Activated naive CD4-positive, alpha-beta T cell treated with anti-CD3 and anti-CD28 coated beads for 36 hours (primary cell): Measurements from ENCODE around the gene CDC7. TPM values are rescaled to one million over a fixed set of nuclear protein-coding genes. Genes with fewer than 3 reads are reported as not detected.

Experiments
- CTCF ChIA-PET: fragments of 350-600 bp; sonication (Branson Sonifier 250); formaldehyde crosslinking; loops from one replicate; lab custom pipeline; 2021; ENCODE audit warnings: antibody characterized with exemption; lab: Charles Lee
- DNase-seq: peaks from one replicate; pipeline ENCODE4 v3.0.0-alpha.2; 2020
- H3K27ac Mint-ChIP-seq: one replicate; pipeline ENCODE4 v1.8.0; 2021; ENCODE audit warnings: mild to moderate bottlenecking, mixed read lengths
- H3K27me3 Mint-ChIP-seq: one replicate; pipeline ENCODE4 v1.8.0; 2021; ENCODE audit warnings: low read depth, mixed read lengths
- H3K36me3 Mint-ChIP-seq: one replicate; pipeline ENCODE4 v1.8.0; 2021; ENCODE audit warnings: low read depth, mixed read lengths
- H3K4me1 Mint-ChIP-seq: one replicate; pipeline ENCODE4 v1.8.0; 2021; ENCODE audit warnings: low read depth, mixed read lengths
- H3K4me3 Mint-ChIP-seq: one replicate; pipeline ENCODE4 v1.8.0; 2021; ENCODE audit warnings: mild to moderate bottlenecking, moderate library complexity, mixed read lengths
- H3K9me3 Mint-ChIP-seq: one replicate; pipeline ENCODE4 v1.8.0; 2021; ENCODE audit warnings: mixed read lengths
- intact Hi-C: fragments of 100-400 bp; cut with micrococcal nuclease; formaldehyde crosslinking; loops from one replicate; pipeline ENCODE4 v1.15.1; 2023
- total RNA-seq, 2 experiments: library from RNA; stranded (reverse); gene quantifications; one replicate each; pipeline ENCODE4 v1.2.3, GENCODE V29; 2021

The CDC7 gene
- total RNA-seq, 2 experiments from 2014 or later = 27.0 TPM

DNA sequence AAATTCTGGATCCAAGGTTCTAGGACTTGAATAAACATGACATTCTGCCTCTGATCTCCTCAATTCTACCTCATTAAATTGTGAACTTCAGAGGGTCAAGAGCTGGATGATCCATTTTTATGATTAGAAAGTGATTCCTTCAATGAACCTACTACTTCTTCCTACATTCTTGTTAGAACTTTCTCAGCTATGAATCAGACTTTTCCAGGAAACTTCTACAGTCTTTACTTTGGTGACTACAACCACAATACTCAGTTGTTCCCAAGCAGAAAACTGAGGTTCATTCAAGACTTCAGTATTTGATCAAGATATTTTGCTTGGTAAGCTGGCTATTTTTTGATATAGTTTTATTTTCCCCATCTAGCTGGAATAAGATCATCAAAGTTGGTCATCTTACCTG, 51.4 kb downstream of the CDC7 start:
- H3K4me1 Mint-ChIP-seq = peaks cover 79% of the 10 kb centered on the region
- H3K27me3 Mint-ChIP-seq = no peaks in the 10 kb centered on the region
- peaks cover 2% of the 10 kb centered on the region for H3K9me3 Mint-ChIP-seq
- no peak overlapping the region for H3K27ac Mint-ChIP-seq
- intact Hi-C loops = loop anchor here (10.0 kb wide), 3 partner anchors 933 to 1917 kb away; partner anchors contain the start of genes GFI1 and LRRC8C
- H3K36me3 Mint-ChIP-seq = no peaks in the 10 kb centered on the region
- no peak for DNase-seq
- CTCF ChIA-PET = interaction anchor here (1.0 to 1.2 kb wide), 2 partner anchors 178 to 332 kb away, joined by 3 to 4 read pairs; no protein-coding TSS in a partner anchor
- no peak overlapping the region for H3K4me3 Mint-ChIP-seq

DNA sequence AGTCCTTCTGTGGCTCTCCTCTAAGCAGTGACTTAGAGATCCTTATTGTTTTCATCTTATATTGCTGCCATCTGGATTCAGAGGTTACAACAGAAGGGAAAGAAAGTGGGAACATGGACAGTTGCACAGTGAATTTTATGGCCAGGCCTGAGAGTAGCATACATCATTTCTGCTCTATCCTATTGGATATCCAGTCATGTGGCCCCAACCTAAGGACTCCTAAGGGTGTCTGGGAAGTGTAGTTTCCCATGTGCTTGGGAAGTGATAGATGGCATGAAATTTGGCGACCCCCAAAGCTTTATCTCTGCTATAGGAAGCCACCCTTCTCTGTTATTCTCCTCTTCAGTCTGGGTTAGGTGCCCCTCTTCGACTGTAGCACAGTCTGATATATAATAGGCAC, 51.9 kb downstream of the CDC7 start:
- Mint-ChIP-seq H3K27me3 (no peaks in the 10 kb centered on the region), H3K9me3 (peaks cover 2% of the 10 kb centered on the region), H3K36me3 (no peaks in the 10 kb centered on the region), H3K27ac (no peak overlapping the region), H3K4me3 (no peak overlapping the region), H3K4me1 (peaks cover 77% of the 10 kb centered on the region)
- CTCF ChIA-PET = interaction anchor here (1.0 kb wide), 1 partner anchor 332 kb away, joined by 4 read pairs; no protein-coding TSS in a partner anchor
- no peak for DNase-seq
- intact Hi-C loops = loop anchor here (10.0 kb wide), 3 partner anchors 932 to 1918 kb away; partner anchors contain the start of genes GFI1 and LRRC8C

DNA sequence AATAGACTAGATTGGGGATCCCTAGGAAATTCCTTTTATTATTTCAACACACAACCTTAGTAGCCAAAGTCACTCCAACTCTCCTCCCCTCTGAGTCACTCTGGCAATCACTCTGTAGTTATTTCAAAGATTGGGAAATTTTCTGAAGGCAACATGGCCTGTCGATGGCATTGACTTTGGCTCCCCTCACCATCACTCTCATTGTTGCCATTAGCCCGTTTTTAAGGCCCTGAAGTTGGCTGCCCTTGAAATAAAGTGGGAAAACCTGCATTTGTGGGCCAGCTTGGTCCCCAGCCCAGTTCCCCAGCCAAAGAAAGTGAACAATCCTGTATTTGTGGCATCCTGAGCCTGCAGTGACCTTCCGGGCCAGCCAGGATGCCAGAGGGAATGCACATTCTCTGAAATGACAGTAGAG, 52.5 kb downstream of the CDC7 start:
- H3K27ac Mint-ChIP-seq = no peak overlapping the region

DNA sequence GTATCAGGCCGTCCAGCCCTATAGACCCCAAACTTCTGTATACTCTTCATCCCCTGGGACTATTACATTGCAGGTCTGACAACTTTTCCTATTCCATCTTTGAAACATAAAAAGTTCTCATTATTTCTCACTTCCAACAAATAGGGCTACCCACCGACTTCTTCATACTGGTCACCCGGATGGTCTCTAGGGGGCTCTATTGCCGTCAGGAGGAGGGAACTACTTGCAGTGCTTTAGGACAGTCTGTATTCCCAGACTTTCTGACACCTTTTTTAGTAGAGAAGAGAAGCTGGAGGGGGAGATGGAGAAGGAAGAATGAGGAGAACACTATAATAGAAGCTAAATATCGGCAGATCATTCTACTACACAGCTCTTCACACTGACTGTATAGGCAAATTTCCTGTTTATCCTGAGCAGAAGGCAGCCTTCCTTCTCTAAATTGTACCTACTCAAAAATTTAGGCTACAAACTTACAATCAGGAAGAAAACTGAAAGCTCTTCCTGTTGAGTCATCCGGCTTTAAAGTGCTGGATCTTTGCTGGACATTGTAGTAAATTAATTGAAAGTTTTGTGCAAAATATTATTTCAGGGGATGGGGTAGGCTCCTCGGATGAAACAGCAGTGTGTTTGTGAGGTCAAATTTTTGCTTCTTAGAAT, 54.6 kb downstream of the CDC7 start:
- peak overlapping the region; percentile 90 for H3K27ac Mint-ChIP-seq
- no peak for DNase-seq
- intact Hi-C loops = loop anchor here (5.0 to 10.0 kb wide), 6 partner anchors 533 to 1920 kb away; partner anchors contain the start of genes GFI1, LRRC8C, RPL5 and ZNF644
- CTCF ChIA-PET = interaction anchor here (0.6 to 0.8 kb wide), 3 partner anchors 136 to 379 kb away, joined by 3 to 5 read pairs (median 4); no protein-coding TSS in a partner anchor
- H3K36me3 Mint-ChIP-seq = no peaks in the 10 kb centered on the region
- no peaks in the 10 kb centered on the region for H3K27me3 Mint-ChIP-seq
- H3K9me3 Mint-ChIP-seq = peaks cover 2% of the 10 kb centered on the region
- H3K4me1 Mint-ChIP-seq = peaks cover 66% of the 10 kb centered on the region
- peak overlapping the region; percentile 26 for H3K4me3 Mint-ChIP-seq

More for the DNA sequence above, 52.5 kb downstream of the CDC7 start:
- intact Hi-C loops = loop anchor here (10.0 kb wide), 3 partner anchors 932 to 1918 kb away; partner anchors contain the start of genes GFI1 and LRRC8C
- no peak overlapping the region for H3K4me3 Mint-ChIP-seq
- peaks cover 2% of the 10 kb centered on the region for H3K9me3 Mint-ChIP-seq
- DNase-seq = no peak
- H3K4me1 Mint-ChIP-seq = peaks cover 72% of the 10 kb centered on the region
- no peaks in the 10 kb centered on the region for H3K27me3 Mint-ChIP-seq
- H3K36me3 Mint-ChIP-seq = no peaks in the 10 kb centered on the region
- CTCF ChIA-PET = no interaction called here

DNA sequence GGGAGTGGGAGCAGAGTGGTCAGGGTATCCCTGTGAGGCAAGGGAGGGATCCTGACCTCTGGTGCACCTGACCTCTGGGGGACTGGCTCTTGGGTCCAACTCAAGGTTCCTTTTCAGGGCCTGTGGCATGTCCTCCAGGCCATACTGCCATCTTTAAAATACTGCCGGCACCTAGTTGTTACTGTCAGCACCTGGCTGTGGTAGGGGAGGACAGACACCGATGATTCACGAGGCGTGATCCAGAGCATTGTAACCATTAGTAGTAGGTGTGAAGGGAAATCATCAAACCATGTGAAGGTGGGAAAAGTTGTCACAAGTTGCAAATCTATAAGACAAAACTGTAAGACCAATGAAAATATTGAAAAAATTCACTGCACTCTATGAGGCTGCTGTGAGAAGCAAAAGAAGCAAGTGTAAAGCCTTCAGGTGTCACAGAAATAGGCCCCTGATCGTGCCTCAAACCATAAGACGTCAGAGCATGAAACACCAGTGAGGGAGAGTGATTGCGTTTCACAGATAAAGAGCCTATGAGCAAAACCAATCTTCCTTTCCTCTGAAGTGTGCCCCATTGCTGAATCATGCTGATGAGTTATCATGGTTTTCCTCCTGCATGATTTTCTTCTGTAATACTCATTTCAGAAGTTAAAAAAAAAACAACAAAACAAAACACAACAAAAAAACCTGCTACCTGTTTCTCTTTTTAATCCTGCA, 55.3 kb downstream of the CDC7 start:
- Mint-ChIP-seq H3K4me3 (peak overlapping the region; percentile 26), H3K36me3 (no peaks in the 10 kb centered on the region), H3K27ac (peak overlapping the region; percentile 90), H3K27me3 (no peaks in the 10 kb centered on the region), H3K4me1 (peaks cover 68% of the 10 kb centered on the region), H3K9me3 (no peaks in the 10 kb centered on the region)
- intact Hi-C loops = loop anchor here (1.0 to 10.0 kb wide), 18 partner anchors 8 to 1921 kb away; partner anchors contain the start of genes GFI1, LRRC8C, RPL5 and ZNF644
- CTCF ChIA-PET = interaction anchor here (0.6 to 0.8 kb wide), 3 partner anchors 73 to 378 kb away, joined by 3 to 4 read pairs (median 4); no protein-coding TSS in a partner anchor
- peak; percentile 84 for DNase-seq

DNA sequence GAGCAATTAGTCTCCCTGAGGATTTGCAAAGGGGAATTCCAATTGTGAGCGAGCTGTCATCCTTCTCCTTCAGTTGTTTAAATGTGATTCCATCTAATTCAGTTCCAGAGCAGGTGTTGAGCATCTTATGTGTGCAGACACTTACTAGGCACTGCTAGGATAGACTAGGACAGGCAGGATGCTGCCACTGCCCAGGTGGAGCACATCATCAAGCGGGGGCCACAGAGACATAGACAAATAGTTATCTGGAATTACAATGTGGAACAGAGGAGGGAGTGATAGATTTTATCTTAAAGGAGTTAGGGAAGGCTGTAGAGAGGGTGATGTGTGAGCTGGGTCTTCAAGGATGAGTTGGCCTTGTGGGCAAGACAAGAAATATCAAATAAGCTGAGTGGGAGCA, 55.9 kb downstream of the CDC7 start:
- peaks cover 70% of the 10 kb centered on the region for H3K4me1 Mint-ChIP-seq
- H3K9me3 Mint-ChIP-seq = no peaks in the 10 kb centered on the region
- no peaks in the 10 kb centered on the region for H3K27me3 Mint-ChIP-seq
- no peaks in the 10 kb centered on the region for H3K36me3 Mint-ChIP-seq
- H3K27ac Mint-ChIP-seq = peak overlapping the region; percentile 90
- intact Hi-C loops = loop anchor here (1.0 to 10.0 kb wide), 18 partner anchors 8 to 1922 kb away; partner anchors contain the start of genes GFI1, LRRC8C, RPL5 and ZNF644
- peak; percentile 18 for DNase-seq
- CTCF ChIA-PET = interaction anchor here (0.7 to 1.1 kb wide), 3 partner anchors 73 to 373 kb away, joined by 3 to 4 read pairs (median 3); no protein-coding TSS in a partner anchor
- H3K4me3 Mint-ChIP-seq = no peak overlapping the region

DNA sequence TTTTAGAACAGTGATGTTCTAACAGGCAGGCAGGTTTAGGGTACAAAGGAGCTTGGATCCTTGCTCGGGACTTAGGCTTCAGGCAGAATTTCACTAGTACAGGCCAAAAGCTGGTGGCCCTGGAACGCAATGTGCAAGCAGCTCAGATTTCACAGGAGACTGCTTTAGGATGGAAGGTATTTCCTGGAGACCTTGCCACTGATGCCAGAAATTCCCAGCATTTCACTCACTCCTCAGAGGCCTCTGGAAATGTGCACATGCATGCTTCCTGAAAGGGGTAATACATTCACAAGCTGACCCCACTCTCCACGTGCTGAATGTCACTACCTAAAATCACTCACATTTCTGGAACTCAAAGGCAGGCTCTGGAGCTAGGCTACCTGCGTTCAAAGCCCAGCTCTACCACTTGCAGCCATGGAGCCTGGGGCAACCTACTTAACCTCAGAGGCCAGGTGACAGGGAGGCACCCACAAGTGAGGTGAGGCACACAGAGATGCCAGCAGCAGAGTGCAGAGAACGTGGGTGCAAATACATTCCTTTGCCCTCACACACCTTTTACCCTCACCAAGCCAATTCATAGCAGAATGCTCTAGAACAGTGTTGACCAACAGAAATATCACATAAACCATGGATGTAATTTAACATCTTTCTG, 56.5 kb downstream of the CDC7 start:
- H3K36me3 Mint-ChIP-seq = no peaks in the 10 kb centered on the region
- H3K4me1 Mint-ChIP-seq = peaks cover 70% of the 10 kb centered on the region
- CTCF ChIA-PET = interaction anchor here (0.6 to 1.1 kb wide), 5 partner anchors 13 to 372 kb away, joined by 3 to 6 read pairs (median 3); no protein-coding TSS in a partner anchor
- H3K27me3 Mint-ChIP-seq = no peaks in the 10 kb centered on the region
- no peaks in the 10 kb centered on the region for H3K9me3 Mint-ChIP-seq
- intact Hi-C loops = loop anchor here (5.0 to 10.0 kb wide), 6 partner anchors 535 to 1922 kb away; partner anchors contain the start of genes GFI1, LRRC8C, RPL5 and ZNF644
- DNase-seq = no peak
- no peak overlapping the region for H3K4me3 Mint-ChIP-seq
- peak overlapping the region; percentile 90 for H3K27ac Mint-ChIP-seq

DNA sequence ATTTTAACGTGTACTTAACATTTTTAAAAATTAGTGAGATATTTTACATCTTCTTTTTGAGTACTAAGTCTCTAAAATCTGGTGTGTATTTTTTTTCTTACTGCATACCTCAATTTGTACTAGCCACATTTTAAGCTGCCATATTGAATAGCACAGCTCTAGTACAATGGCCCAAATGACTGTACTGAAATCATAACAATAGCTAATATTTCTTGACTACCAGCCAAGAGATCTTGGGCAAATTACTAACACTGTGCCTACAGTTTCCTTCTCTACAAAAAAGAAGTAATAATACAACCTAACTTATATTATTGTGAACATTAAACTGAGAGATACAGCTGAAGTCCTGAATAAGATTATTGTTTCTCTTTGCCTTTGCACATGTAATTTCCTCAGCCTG, 57.2 kb downstream of the CDC7 start:
- no peak for DNase-seq
- Mint-ChIP-seq H3K27me3 (no peaks in the 10 kb centered on the region), H3K9me3 (no peaks in the 10 kb centered on the region), H3K4me3 (no peak overlapping the region), H3K27ac (no peak overlapping the region), H3K4me1 (peaks cover 63% of the 10 kb centered on the region), H3K36me3 (no peaks in the 10 kb centered on the region)
- CTCF ChIA-PET = interaction anchor here (1.0 to 1.1 kb wide), 2 partner anchors 12 to 371 kb away, joined by 3 to 6 read pairs; no protein-coding TSS in a partner anchor
- intact Hi-C loops = loop anchor here (5.0 to 10.0 kb wide), 6 partner anchors 536 to 1923 kb away; partner anchors contain the start of genes GFI1, LRRC8C, RPL5 and ZNF644

DNA sequence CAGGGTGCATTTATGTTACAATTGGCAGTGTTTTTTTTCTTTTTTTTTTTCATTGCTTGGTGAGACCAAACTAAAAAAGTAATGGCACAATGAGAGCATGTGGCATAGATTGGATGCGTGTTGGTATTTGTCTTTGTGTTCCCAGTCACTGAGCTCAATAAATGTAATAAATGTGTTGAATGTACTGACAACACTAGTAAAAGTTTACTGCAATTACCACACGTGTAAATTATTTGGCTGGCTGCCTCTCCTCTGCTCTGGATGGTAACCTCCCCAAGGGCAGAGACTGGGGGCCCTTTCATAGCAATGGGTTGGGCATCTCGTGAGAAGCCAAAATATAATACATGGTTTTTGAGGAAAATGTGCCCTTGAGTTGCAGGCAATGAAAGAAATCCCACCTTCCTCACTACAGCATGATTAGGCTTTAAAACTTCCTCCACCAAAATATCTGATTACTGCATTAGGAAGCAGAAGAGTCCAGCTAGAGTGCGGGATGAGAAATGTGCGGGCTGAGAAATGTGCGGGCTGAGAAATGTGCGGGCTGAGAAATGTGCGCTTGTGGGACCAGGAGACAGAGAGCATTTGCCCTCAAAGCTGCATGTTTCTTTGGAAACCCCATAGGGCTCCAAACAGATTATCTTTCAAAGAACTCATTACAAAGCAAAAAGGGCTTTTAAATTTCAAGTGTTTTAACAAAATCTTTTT, 58.5 kb downstream of the CDC7 start:
- H3K4me3 Mint-ChIP-seq = no peak overlapping the region
- H3K36me3 Mint-ChIP-seq = no peaks in the 10 kb centered on the region
- DNase-seq = no peak
- intact Hi-C loops = loop anchor here (5.0 to 10.0 kb wide), 6 partner anchors 537 to 1924 kb away; partner anchors contain the start of genes GFI1, LRRC8C, RPL5 and ZNF644
- H3K4me1 Mint-ChIP-seq = peaks cover 54% of the 10 kb centered on the region
- no peak overlapping the region for H3K27ac Mint-ChIP-seq
- peaks cover 3% of the 10 kb centered on the region for H3K9me3 Mint-ChIP-seq
- CTCF ChIA-PET = no interaction called here
- no peaks in the 10 kb centered on the region for H3K27me3 Mint-ChIP-seq

DNA sequence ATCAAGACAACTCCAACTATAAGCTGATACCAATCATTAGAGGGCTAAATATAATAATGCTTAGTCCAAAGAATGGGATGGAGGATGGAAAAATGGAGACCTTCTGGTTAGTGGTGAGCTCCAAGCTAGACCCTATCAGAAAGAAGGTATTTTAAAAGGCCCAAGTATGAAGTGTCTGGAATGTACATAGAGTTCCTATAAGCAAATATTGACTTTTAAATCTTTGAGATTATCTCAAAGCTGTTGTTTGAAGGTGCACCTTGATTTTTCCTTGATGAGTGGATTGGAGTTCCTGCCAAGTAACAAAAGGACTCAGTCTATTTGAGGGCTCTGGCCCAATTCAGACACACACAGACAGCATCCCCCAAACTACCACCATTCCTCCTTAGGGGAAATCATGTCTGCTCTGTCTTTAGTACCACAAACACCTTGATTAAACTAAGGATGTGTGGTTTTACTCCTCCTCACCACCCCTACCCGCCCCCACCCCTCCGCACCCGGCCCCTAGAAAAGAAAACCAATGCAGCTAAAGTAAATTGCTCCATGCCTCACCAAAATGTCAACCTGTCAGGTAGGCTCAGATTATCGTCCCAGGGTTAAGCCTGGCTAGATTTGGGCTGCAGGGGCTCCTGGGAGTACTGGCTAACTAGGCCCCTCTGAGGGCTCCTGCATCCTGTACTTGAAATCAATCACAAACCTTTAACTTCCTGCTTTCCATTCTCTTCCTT, 59.4 kb downstream of the CDC7 start:
- H3K27me3 Mint-ChIP-seq = no peaks in the 10 kb centered on the region
- intact Hi-C loops = loop anchor here (5.0 to 10.0 kb wide), 6 partner anchors 538 to 1925 kb away; partner anchors contain the start of genes GFI1, LRRC8C, RPL5 and ZNF644
- H3K9me3 Mint-ChIP-seq = peaks cover 5% of the 10 kb centered on the region
- H3K27ac Mint-ChIP-seq = no peak overlapping the region
- H3K4me1 Mint-ChIP-seq = peaks cover 46% of the 10 kb centered on the region
- DNase-seq = peak; percentile 21
- no peak overlapping the region for H3K4me3 Mint-ChIP-seq
- CTCF ChIA-PET = no interaction called here
- H3K36me3 Mint-ChIP-seq = no peaks in the 10 kb centered on the region
